Lung (tissue), 11 donors: ENCODE results near the gene SEC22B. TPM values are rescaled to one million over a fixed set of nuclear protein-coding genes. Genes with fewer than 3 reads are reported as not detected.
"Not testable (repeated sequence)": the region's sequence is repeated elsewhere in the genome, so short reads cannot be mapped to it uniquely, and the experiment has no call there.

Experiments used
- ATAC-seq: fragments of 200-7000 bp; cut with Tn5 transposase; one replicate; pipeline ENCODE4 v1.9.1; 2020; ENCODE audit warnings: moderate number of reproducible peaks; ENCODE audit not compliant: insufficient read depth, low FRiP score
- DNase-seq, 3 donors: peaks; one replicate each; pipeline ENCODE4 v3.0.0-alpha.2; 2013 to 2017
- H3K27ac ChIP-seq, 2 donors: one replicate each; pipeline ENCODE4 v1.5.1; 2013; ENCODE audit warnings: mild to moderate bottlenecking in 2 of 2, moderate library complexity in 2 of 2, control low read depth in 1 of 2, inconsistent platforms in 1 of 2, low read depth in 1 of 2, low read length in 1 of 2
- H3K27me3 ChIP-seq, 3 donors: one replicate each; pipeline ENCODE4 v1.5.1; 2013; ENCODE audit warnings: low read length in 2 of 3; ENCODE audit not compliant: control insufficient read depth in 3 of 3, insufficient read depth in 3 of 3
- H3K36me3 ChIP-seq, 4 donors: one replicate each; pipeline ENCODE4 v1.5.1; 2013; ENCODE audit warnings: low read length in 4 of 4, mild to moderate bottlenecking in 1 of 4, moderate library complexity in 1 of 4; ENCODE audit not compliant: control insufficient read depth in 4 of 4, insufficient read depth in 4 of 4
- H3K4me1 ChIP-seq, 5 donors: one replicate each; pipeline ENCODE4 v1.5.1; 2013; ENCODE audit warnings: low read length in 5 of 5, mild to moderate bottlenecking in 2 of 5, moderate library complexity in 1 of 5; ENCODE audit not compliant: control insufficient read depth in 5 of 5, insufficient read depth in 5 of 5
- H3K4me3 ChIP-seq: one replicate; pipeline ENCODE4 v1.5.1; 2013; ENCODE audit warnings: mild to moderate bottlenecking, control low read depth, moderate library complexity
- H3K9ac ChIP-seq, 2 donors: one replicate each; pipeline ENCODE4 v1.5.1; 2013; ENCODE audit warnings: low read length in 2 of 2, control low read depth in 1 of 2; ENCODE audit not compliant: insufficient read depth in 1 of 2
- H3K9me3 ChIP-seq, 4 donors: one replicate each; pipeline ENCODE4 v1.5.1; 2013; ENCODE audit warnings: low read length in 3 of 4, mild to moderate bottlenecking in 1 of 4, moderate library complexity in 1 of 4; ENCODE audit not compliant: control insufficient read depth in 4 of 4, insufficient read depth in 3 of 4
- WGBS, 2 donors: extraction: QIAGEN DNeasy Blood & Tissue Kit; methylation state at CpG; one replicate each; pipeline ENCODE4 v1.1.7; 2013; 5-methylcytosine and 5-hydroxymethylcytosine counted together
- polyA plus RNA-seq, 2 donors: library from polyadenylated mRNA; stranded (reverse); fragments of 200-250 nt; gene quantifications; one replicate each; pipeline ENCODE4 v1.2.1, GENCODE V29; 2013
- small RNA-seq: library from RNA; depleted of rRNA; stranded (forward); fragments of <200 nt; gene quantifications from one replicate; pipeline ENCODE3, GENCODE V24; 2014; ENCODE audit warnings: low replicate concordance
- total RNA-seq, 2 donors: library from RNA; depleted of rRNA in 1 of 2; stranded (reverse); fragments of >200 nt in 1 of 2; gene quantifications; one replicate each; pipeline ENCODE4 v1.2.1, GENCODE V29; 2014 to 2021
- donor health status: Bipolar disorder and iron deficiency.
- donor health status: healthy.
- donor health status: DM: yes; HTN: yes; CAD: no.

Gene SEC22B
- total and polyA plus RNA-seq, 4 donors = 20.6 to 50.8 (median 25.7) TPM

- H3K27me3 ChIP-seq, H3K36me3 ChIP-seq, H3K9me3 ChIP-seq, ATAC-seq, H3K4me3 ChIP-seq, H3K4me1 ChIP-seq, DNase-seq, H3K9ac ChIP-seq, H3K27ac ChIP-seq: not testable (repeated sequence)
- 83% methylated on average over 1 of the region's 2 CpGs; no CpG with 5 or more reads in 1 of the 2 donors for WGBS, 2 donors
Measured at GRCh38 chr1:120111008-120111407, 65.3 kb downstream of the SEC22B start.

DNA sequence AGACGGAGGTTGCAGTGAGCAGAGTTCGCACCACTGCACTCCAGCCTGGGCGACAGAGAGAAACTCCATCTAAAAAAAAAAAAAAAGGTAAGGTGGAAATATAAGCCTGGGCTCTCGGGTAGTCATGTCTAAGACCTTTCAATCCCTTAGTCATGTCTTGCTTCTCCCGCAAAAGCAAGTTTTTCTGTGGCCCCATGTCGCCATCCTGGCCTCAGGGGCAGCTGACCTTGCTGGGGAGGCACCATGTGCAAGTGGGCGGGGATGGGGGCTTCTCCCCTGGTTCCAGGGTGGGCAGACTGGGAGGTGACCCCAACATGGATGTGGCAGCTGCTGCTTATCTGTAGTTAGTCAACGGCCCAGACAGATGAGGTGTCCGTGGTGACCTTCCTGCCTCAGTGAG, 66.7 kb downstream of the SEC22B start:
- WGBS, 2 donors = 83 to 87% methylated on average over 6 to 7 of the region's 9 CpGs
- not testable (repeated sequence) for H3K9me3 ChIP-seq, H3K36me3 ChIP-seq, H3K9ac ChIP-seq, H3K4me1 ChIP-seq, ATAC-seq, DNase-seq, H3K4me3 ChIP-seq, H3K27ac ChIP-seq, H3K27me3 ChIP-seq

DNA sequence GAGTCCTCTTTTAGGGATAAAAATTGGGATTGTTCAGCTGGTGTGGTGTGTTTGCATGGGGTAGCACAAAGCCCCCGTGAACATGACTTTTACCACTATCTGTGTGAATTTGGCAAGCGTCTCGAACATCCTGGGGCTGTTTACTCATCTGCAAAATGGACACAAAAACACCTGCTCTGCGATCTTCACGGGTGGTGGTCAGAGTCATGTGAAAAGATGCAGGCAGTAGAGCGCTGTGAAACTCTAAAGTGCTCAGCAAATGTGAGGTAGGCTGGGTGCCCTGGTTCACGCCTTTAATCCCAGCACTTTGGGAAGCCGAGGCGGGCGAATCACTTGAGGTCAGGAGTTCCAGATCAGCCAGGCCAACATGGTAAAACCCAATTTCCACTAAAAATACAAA, 67.1 kb downstream of the SEC22B start:
- H3K9ac ChIP-seq, H3K27ac ChIP-seq, H3K4me1 ChIP-seq, H3K27me3 ChIP-seq, DNase-seq, ATAC-seq, H3K36me3 ChIP-seq, H3K4me3 ChIP-seq, H3K9me3 ChIP-seq: not testable (repeated sequence)
- 94 to 96% methylated on average over 7 to 9 of the region's 10 CpGs for WGBS, 2 donors

- H3K27ac ChIP-seq, H3K36me3 ChIP-seq, H3K27me3 ChIP-seq, ATAC-seq, DNase-seq, H3K9me3 ChIP-seq, H3K4me3 ChIP-seq, H3K4me1 ChIP-seq, H3K9ac ChIP-seq: not testable (repeated sequence)
- 38 to 65% methylated on average over 1 of the region's 2 CpGs for WGBS, 2 donors
Measured at GRCh38 chr1:120105288-120105687, 71.0 kb downstream of the SEC22B start.

- H3K9me3 ChIP-seq, H3K36me3 ChIP-seq, H3K9ac ChIP-seq, H3K27ac ChIP-seq, H3K27me3 ChIP-seq, DNase-seq, ATAC-seq, H3K4me3 ChIP-seq, H3K4me1 ChIP-seq: not testable (repeated sequence)
- WGBS, 2 donors = no CpG with 5 or more reads among the region's 3 CpGs
Measured at GRCh38 chr1:120103768-120104167, 72.6 kb downstream of the SEC22B start.

GRCh38 chr1:120101593-120101992, 74.7 kb downstream of the SEC22B start:
- H3K4me3 ChIP-seq, H3K9me3 ChIP-seq, H3K4me1 ChIP-seq, H3K36me3 ChIP-seq, H3K9ac ChIP-seq, H3K27me3 ChIP-seq, H3K27ac ChIP-seq, ATAC-seq: not testable (repeated sequence)
- DNase-seq = peak in 2 of 3 donors; percentile 59 to 86
- 82% methylated on average over 1 of the region's 1 CpG; no CpG with 5 or more reads in 1 of the 2 donors for WGBS, 2 donors

Small RNAs within 50 kb of the gene (small RNA-seq; reads per million reads assigned to genes)
- gene RNU6-465P = not detected

Other genes starting within 250 kb of the SEC22B start
- gene NOTCH2, start 106.9 kb downstream of the SEC22B start, total RNA-seq = 100 to 1,000 TPM; 123 to 179 TPM
- 10 to 100 TPM in 1 of 2 donors, 1 to 10 TPM in 1; 6.8 to 37.7 TPM for gene NOTCH2, start 106.9 kb downstream of the SEC22B start, polyA plus RNA-seq
- 10 to 100 TPM in 1 of 2 donors, 1 to 10 TPM in 1; 8.4 to 17.2 TPM for gene NBPF8, start 238.5 kb upstream of the SEC22B start, total RNA-seq
- 1 to 10 TPM; 6.2 to 9.9 TPM for gene NBPF8, start 238.5 kb upstream of the SEC22B start, polyA plus RNA-seq